IMR-90 (cell line): ENCODE data around the gene PRM2. TPM values are rescaled to one million over a fixed set of nuclear protein-coding genes. Genes with fewer than 3 reads are reported as not detected.
"Not testable (repeated sequence)": the region's sequence is repeated elsewhere in the genome, so short reads cannot be mapped to it uniquely, and the experiment has no call there.

Source experiments
- ATAC-seq: fragments of 200-7000 bp; cut with Tn5 transposase; 2 replicates; pipeline ENCODE4 v1.9.1; 2020; ENCODE audit warnings: low read depth, mild to moderate bottlenecking, moderate library complexity
- BruUV-seq: library from RNA; stranded (reverse); fragments of 400-500 nt; replicated peaks from 2 replicates; lab custom pipeline; 2021; lab: Mats Ljungman, UMichigan
- CTCF ChIA-PET: fragments of 300-600 bp; formaldehyde crosslinking; extraction: SDS; loops from one replicate; lab custom pipeline; 2021; ENCODE audit warnings: antibody characterized with exemption; lab: Yijun Ruan, JAX
- POLR2A ChIA-PET: fragments of 300-600 bp; sonication (Branson Sonifier 250); formaldehyde crosslinking; loops from one replicate; lab custom pipeline; 2022; ENCODE audit warnings: antibody characterized with exemption; ENCODE audit not compliant: unreplicated experiment; lab: Charles Lee
- DNase-seq: peaks from one replicate; pipeline ENCODE4 v3.0.0; 2013
- H2AFZ ChIP-seq: replicated peaks from 2 replicates; pipeline ENCODE3; 2013; ENCODE audit warnings: low read length, mild to moderate bottlenecking; ENCODE audit not compliant: poor library complexity
- H2AK5ac ChIP-seq: 2 replicates; pipeline ENCODE4 v1.6.1; 2013; ENCODE audit warnings: low read depth, low read length, inconsistent platforms
- H2AK9ac ChIP-seq: replicated peaks from 2 replicates; pipeline ENCODE3; 2013; ENCODE audit warnings: mild to moderate bottlenecking, low read depth, low read length, moderate library complexity; ENCODE audit not compliant: poor library complexity
- H2BK120ac ChIP-seq: 2 replicates; pipeline ENCODE4 v1.6.1; 2013; ENCODE audit warnings: low read depth, low read length, inconsistent platforms
- H2BK15ac ChIP-seq: 3 replicates; pipeline ENCODE4 v1.6.1; 2013; ENCODE audit warnings: low read depth, low read length, inconsistent platforms
- H2BK20ac ChIP-seq: 2 replicates; pipeline ENCODE4 v1.6.1; 2013; ENCODE audit warnings: low read depth, mild to moderate bottlenecking, inconsistent platforms, low read length, moderate library complexity
- H2BK5ac ChIP-seq: 2 replicates; pipeline ENCODE4 v1.6.1; 2013; ENCODE audit warnings: mild to moderate bottlenecking, low read depth, low read length, inconsistent platforms; ENCODE audit not compliant: poor library complexity, severe bottlenecking
- H3K14ac ChIP-seq: replicated peaks from 2 replicates; pipeline ENCODE4 v1.6.1; 2013; ENCODE audit warnings: low read depth, low read length, inconsistent platforms
- H3K18ac ChIP-seq: 2 replicates; pipeline ENCODE4 v1.6.1; 2013; ENCODE audit warnings: low read depth, low read length, control low read depth
- H3K23ac ChIP-seq: 2 replicates; pipeline ENCODE4 v1.6.1; 2013; ENCODE audit warnings: low read depth, low read length, inconsistent platforms
- H3K27ac ChIP-seq: 2 replicates; pipeline ENCODE4 v1.5.1; 2013; ENCODE audit warnings: mild to moderate bottlenecking, control low read depth, low read length; ENCODE audit not compliant: insufficient read depth
- H3K27me3 ChIP-seq: 2 replicates; pipeline ENCODE4 v1.6.1; 2013; ENCODE audit warnings: low read length; ENCODE audit not compliant: control insufficient read depth, insufficient read depth
- H3K36me3 ChIP-seq: 2 replicates; pipeline ENCODE4 v1.6.1; 2013; ENCODE audit warnings: low read length, mixed read lengths; ENCODE audit not compliant: control insufficient read depth, insufficient read depth
- H3K4ac ChIP-seq: 2 replicates; pipeline ENCODE4 v1.6.1; 2013; ENCODE audit warnings: low read depth, low read length, inconsistent platforms
- H3K4me1 ChIP-seq: 2 replicates; pipeline ENCODE4 v1.6.1; 2013; ENCODE audit warnings: low read length, mixed read lengths; ENCODE audit not compliant: control insufficient read depth, insufficient read depth
- H3K4me2 ChIP-seq: 2 replicates; pipeline ENCODE4 v1.6.1; 2013; ENCODE audit warnings: low read depth, mild to moderate bottlenecking, control low read depth, low read length, moderate library complexity
- H3K4me3 ChIP-seq: 2 replicates; pipeline ENCODE4 v1.5.1; 2013; ENCODE audit warnings: low read depth, mild to moderate bottlenecking, control low read depth, low read length, moderate library complexity; ENCODE audit not compliant: insufficient read depth
- H3K56ac ChIP-seq: 2 replicates; pipeline ENCODE4 v1.6.1; 2013; ENCODE audit warnings: low read length, inconsistent platforms; ENCODE audit not compliant: insufficient read depth; ENCODE audit errors: extremely low read depth
- H3K79me1 ChIP-seq, 2 experiments: 2 replicates each; pipeline ENCODE4 v1.6.1; 2013; ENCODE audit warnings: low read length in 2 of 2, inconsistent platforms in 1 of 2, low read depth in 1 of 2
- H3K9ac ChIP-seq: 2 replicates; pipeline ENCODE4 v1.6.1; 2013; ENCODE audit warnings: low read depth, low read length, control low read depth
- H3K9me1 ChIP-seq: 2 replicates; pipeline ENCODE4 v1.6.1; 2013; ENCODE audit warnings: low read length, inconsistent platforms; ENCODE audit not compliant: insufficient read depth
- H3K9me3 ChIP-seq: 2 replicates; pipeline ENCODE4 v1.6.1; 2013; ENCODE audit warnings: low read length; ENCODE audit not compliant: control insufficient read depth, insufficient read depth
- H4K20me1 ChIP-seq: 2 replicates; pipeline ENCODE4 v1.6.1; 2013; ENCODE audit warnings: low read length, inconsistent platforms; ENCODE audit not compliant: insufficient read depth
- H4K5ac ChIP-seq: 2 replicates; pipeline ENCODE4 v1.6.1; 2013; ENCODE audit warnings: mild to moderate bottlenecking, low read depth, low read length, control low read depth
- H4K8ac ChIP-seq, 2 experiments: 2 replicates each; pipeline ENCODE4 v1.6.1; 2013; ENCODE audit warnings: low read depth in 2 of 2, low read length in 2 of 2, control low read depth in 1 of 2, inconsistent platforms in 1 of 2
- H4K91ac ChIP-seq: 2 replicates; pipeline ENCODE4 v1.6.1; 2013; ENCODE audit warnings: low read depth, low read length, inconsistent platforms; ENCODE audit not compliant: insufficient read depth
- WGBS, 2 experiments: methylation state at CpG; one replicate each; pipeline versions ENCODE4 v1.1.5 to v1.1.7; 2013; ENCODE audit warnings: missing lambda C conversion rate in 2 of 2; ENCODE audit not compliant: insufficient read length in 1 of 2; ENCODE audit errors: extremely low coverage in 2 of 2; 5-methylcytosine and 5-hydroxymethylcytosine counted together
- dilution Hi-C: fragments of 300-500 bp; cut with HindIII; formaldehyde crosslinking; loops from one replicate; pipeline ENCODE4 v1.14.3; 2018; ENCODE audit warnings: low sequenced_read_pairs; ENCODE audit not compliant: unreplicated experiment
- in situ Hi-C: fragments of 300-500 bp; cut with MboI; formaldehyde crosslinking; loops from 3 replicates; pipeline ENCODE4 v1.14.3; 2019; ENCODE audit warnings: low sequenced_read_pairs, inconsistent platforms, mixed read lengths
- intact Hi-C: fragments of 100-400 bp; cut with micrococcal nuclease; formaldehyde crosslinking; loops from 2 replicates; pipeline ENCODE4 v1.10.0; 2022
- polyA plus RNA-seq, 3 experiments: library from polyadenylated mRNA; depleted of rRNA; stranded (reverse); fragments of >200 nt; gene quantifications; 2 replicates each; pipeline ENCODE4 v1.2.3, GENCODE V29; 2012; ENCODE audit warnings: low replicate concordance in 1 of 3
- total RNA-seq: library from RNA; depleted of rRNA; stranded (reverse); fragments of >200 nt; gene quantifications from 2 replicates; pipeline ENCODE4 v1.2.3, GENCODE V29; 2012

The PRM2 gene
- total and polyA plus RNA-seq, 2 of the 4 experiments (the other 2 are of a cell fraction) = not detected

DNA sequence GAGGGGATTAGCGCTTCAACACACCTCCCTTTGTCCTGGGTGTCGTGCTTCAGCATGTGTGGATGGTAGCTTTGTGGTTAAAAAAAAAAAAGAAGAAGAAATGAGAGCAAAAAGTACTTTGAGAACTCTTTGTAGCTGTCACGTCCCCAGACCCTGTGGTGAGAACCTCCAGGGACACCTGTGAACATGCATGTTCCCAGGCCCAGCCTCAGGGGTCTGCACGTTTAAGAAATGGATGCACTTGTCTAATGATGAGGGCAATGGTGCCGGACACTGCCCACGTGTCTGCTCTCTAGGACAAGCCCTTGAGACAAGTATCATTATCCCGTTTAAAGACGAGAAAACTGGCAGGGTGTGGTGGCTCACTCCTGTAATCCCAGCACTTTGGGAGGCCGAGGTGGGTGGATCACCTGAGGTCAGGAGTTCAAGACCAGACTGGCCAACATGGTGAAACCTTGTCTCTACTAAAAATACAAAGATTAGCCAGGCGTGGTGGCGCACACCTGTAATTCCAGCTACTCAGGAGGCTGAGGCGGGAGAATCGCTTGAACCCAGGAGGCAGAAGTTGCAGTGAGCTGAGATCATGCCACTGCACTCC lies 22.8 kb upstream of the PRM2 start:
- H3K9me1 ChIP-seq, H2AK9ac ChIP-seq, H2BK5ac ChIP-seq, H3K14ac ChIP-seq, H3K23ac ChIP-seq, ATAC-seq, dilution Hi-C loops, H2BK120ac ChIP-seq, H2AFZ ChIP-seq, H4K91ac ChIP-seq, H2AK5ac ChIP-seq, CTCF ChIA-PET, H3K4me3 ChIP-seq, H3K9me3 ChIP-seq, H3K79me1 ChIP-seq, in situ Hi-C loops, H2BK15ac ChIP-seq, H2BK20ac ChIP-seq, H3K9ac ChIP-seq, POLR2A ChIA-PET, H3K18ac ChIP-seq, H3K27ac ChIP-seq, DNase-seq, H3K4me2 ChIP-seq, BruUV-seq, H3K4ac ChIP-seq, H4K5ac ChIP-seq, H4K8ac ChIP-seq, H4K20me1 ChIP-seq, H3K27me3 ChIP-seq, H3K36me3 ChIP-seq, H3K56ac ChIP-seq: not testable (repeated sequence)
- intact Hi-C loops = loop anchor here (5.0 kb wide), 1 partner anchor 53 kb away; no protein-coding TSS in a partner anchor
- peaks cover 10% of the 10 kb centered on the region for H3K4me1 ChIP-seq
- WGBS, 2 experiments = 91% methylated on average over 5 of the region's 13 CpGs; no CpG with 5 or more reads in 1 of the 2 experiments
